ENCODE data around the gene NOL4. TPM values are rescaled to one million over a fixed set of nuclear protein-coding genes. Genes with fewer than 3 reads are reported as not detected.

The NOL4 gene
- total RNA-seq, 1 donor from 2014 or later: 1.1 TPM

- no peak for DNase-seq (ENCODE audit: low spot score)
Observed at GRCh38 chr18:34189656-34190435, 34.9 kb downstream of the NOL4 start.

All from mucosa of gallbladder (tissue), 1 donor.